Heart right ventricle (tissue), 16 donors: ENCODE results near the gene RBPMS2. TPM values are rescaled to one million over a fixed set of nuclear protein-coding genes. Genes with fewer than 3 reads are reported as not detected.
A peak's percentile ranks its signal among the peaks of the same experiment; 100 is the strongest.

ENCODE experiments used
- ATAC-seq, 8 donors: fragments of 200-7000 bp; cut with Tn5 transposase; one replicate each; pipeline ENCODE4 v1.9.1; 2020; ENCODE audit warnings: mild to moderate bottlenecking in 8 of 8, moderate library complexity in 8 of 8, moderate number of reproducible peaks in 1 of 8
- DNase-seq, 2 donors: peaks; one replicate each; pipeline ENCODE4 v3.0.0-alpha.2; 2020
- H3K27ac ChIP-seq, 10 donors: fragments of 200-600 bp; sonication (generic) in 2 of 10; one replicate each; pipeline versions ENCODE4 v1.5.0 to v1.8.0; 2020 to 2022; ENCODE audit warnings: mild to moderate bottlenecking in 3 of 10
- H3K27me3 ChIP-seq, 7 donors: fragments of 200-600 bp; one replicate each; pipeline ENCODE4 v1.8.0; 2021 to 2022; ENCODE audit warnings: mild to moderate bottlenecking in 2 of 7
- H3K36me3 ChIP-seq, 9 donors: fragments of 200-600 bp; sonication (generic) in 1 of 9; one replicate each; pipeline versions ENCODE4 v1.5.0 to v1.8.0; 2020 to 2022; ENCODE audit warnings: mild to moderate bottlenecking in 2 of 9
- H3K4me1 ChIP-seq, 9 donors: fragments of 200-600 bp; sonication (generic) in 1 of 9; one replicate each; pipeline versions ENCODE4 v1.5.0 to v1.8.0; 2020 to 2022; ENCODE audit warnings: mild to moderate bottlenecking in 4 of 9
- H3K4me3 ChIP-seq, 10 donors: fragments of 200-600 bp; sonication (generic) in 2 of 10; one replicate each; pipeline versions ENCODE4 v1.5.0 to v1.8.0; 2020 to 2022; ENCODE audit warnings: mild to moderate bottlenecking in 7 of 10, moderate library complexity in 2 of 10
- H3K9me3 ChIP-seq, 11 donors: fragments of 200-600 bp in 10 of 11; sonication (generic) in 2 of 11; one replicate each; pipeline versions ENCODE4 v1.5.0 to v1.8.0; 2013 to 2022; ENCODE audit warnings: mild to moderate bottlenecking in 2 of 11, control low read depth in 1 of 11, moderate library complexity in 1 of 11
- CTCF ChIP-seq, 9 donors: fragments of 200-600 bp; sonication (generic) in 2 of 9; IDR thresholded peaks; one replicate each; pipeline versions ENCODE4 v1.5.0 to v1.8.0; 2021 to 2022; ENCODE audit warnings: antibody characterized with exemption in 9 of 9, mild to moderate bottlenecking in 5 of 9, moderate library complexity in 1 of 9
- WGBS, 2 donors: extraction: QIAGEN DNeasy Blood & Tissue Kit; methylation state at CpG; one replicate each; pipeline ENCODE4 v1.1.7; 2013; ENCODE audit warnings: inconsistent platforms in 1 of 2; 5-methylcytosine and 5-hydroxymethylcytosine counted together
- intact Hi-C, 10 donors: fragments of 100-400 bp; cut with DNase I; formaldehyde crosslinking; loops; one replicate each; pipeline versions ENCODE4 v1.11.1 to v1.14.2; 2022
- polyA plus RNA-seq, 2 donors: library from polyadenylated mRNA; stranded (reverse); fragments of 200-250 nt; gene quantifications; one replicate each; pipeline ENCODE4 v1.2.3, GENCODE V29; 2013
- total RNA-seq, 10 donors: library from RNA; stranded (reverse); fragmentation: NEBNext Ultra II Directional in 3 of 10; extraction: Animal tissue kit (Norgen Biotek cat#: 25700) in 3 of 10; gene quantifications; one replicate each; pipeline versions ENCODE4 v1.2.1 to v1.2.4, GENCODE V29; 2021 to 2023
- donor health status: Arrhythmogenic right ventricular cardiomyopathy.
- donor health status: ischemic (EF 13 %, LVEDD 7.1; RV severe dilation, severe dysfunction).
- donor health status: healthy with polysubstance abuse.
- donor health status: DM: no; HTN: yes; CAD: no.
- donor health status: DM: no; HTN: no; CAD: no.
- donor health status: ischemic (EF 25% LVEDD 6.9; RV normal size, moderate dysfunction).
- donor health status: ischemic (EF 25% LVEDD 5.7; RV mildly dilated, moderate dysfunction).
- donor health status: healthy.
- donor health status: DM: yes; HTN: yes; CAD: no.
- donor health status: Ischemic cardiomyopathy.
- donor health status: ischemic (EF 35%, LVEDD 5.7; RV mildly dilated, moderate dysfunction).
- donor health status: nonischemic (EF 11% LVEDD 7.7; RV severe dilation, severe dysfunction).
- donor health status: DM: yes; HTN: yes; CAD: no.
- donor health status: PGD.
- donor health status: ischemic (EF 29% LVEDD 5.4; RV normal size, mild dysfunction).
- donor health status: nonischemic (EF 23%, LVEDD 6.1; RV moderate dilation, normal function).

Gene RBPMS2
- total and polyA plus RNA-seq, 12 donors: 177 to 310 (median 213) TPM

- H3K4me3 ChIP-seq: no peak overlapping the region
- DNase-seq: no peak
- H3K27ac ChIP-seq: peak overlapping the region; percentile 8 to 85 (median 70)
- H3K9me3 ChIP-seq: no peaks in the 10 kb centered on the region
- 79 to 82% methylated on average over 8 of the region's 8 CpGs for WGBS, 2 donors
- no peaks in the 10 kb centered on the region for H3K36me3 ChIP-seq
- peaks cover 3 to 84% (median 31%) of the 10 kb centered on the region in 9 donors for H3K4me1 ChIP-seq
- intact Hi-C loops: no loop called here
- no peak for TF ChIP-seq CTCF (IDR thresholded peaks at IDR 0.05)
- no peaks in the 10 kb centered on the region for H3K27me3 ChIP-seq
- ATAC-seq: peak; percentile 4 to 27 (median 12)
Measured at GRCh38 chr15:64762546-64762945, 12.8 kb downstream of the RBPMS2 start.

GRCh38 chr15:64761156-64761555 is 14.2 kb downstream of the RBPMS2 start:
- H3K4me3 ChIP-seq: no peak overlapping the region
- intact Hi-C loops: no loop called here
- peak overlapping the region in 8 of 10 donors; percentile 33 to 85 (median 71) for H3K27ac ChIP-seq
- no peak for TF ChIP-seq CTCF (IDR thresholded peaks at IDR 0.05)
- H3K9me3 ChIP-seq: no peaks in the 10 kb centered on the region
- 50 to 52% methylated on average over 11 of the region's 11 CpGs for WGBS, 2 donors
- peak in 1 of 2 donors; percentile 34 for DNase-seq
- H3K4me1 ChIP-seq: peaks cover 3 to 81% (median 29%) of the 10 kb centered on the region in 9 donors
- H3K36me3 ChIP-seq: no peaks in the 10 kb centered on the region
- H3K27me3 ChIP-seq: no peaks in the 10 kb centered on the region
- peak in 7 of 8 donors; percentile 20 to 65 (median 36) for ATAC-seq

GRCh38 chr15:64760056-64760455 is 15.3 kb downstream of the RBPMS2 start:
- no peak for TF ChIP-seq CTCF (IDR thresholded peaks at IDR 0.05)
- H3K36me3 ChIP-seq: no peaks in the 10 kb centered on the region
- WGBS, 2 donors: 75 to 83% methylated on average over 8 of the region's 8 CpGs
- peaks cover 3 to 88% (median 35%) of the 10 kb centered on the region in 9 donors for H3K4me1 ChIP-seq
- no peak overlapping the region for H3K4me3 ChIP-seq
- ATAC-seq: peak in 1 of 8 donors; percentile 6
- no peak for DNase-seq
- peak overlapping the region in 8 of 10 donors; percentile 33 to 85 (median 58) for H3K27ac ChIP-seq
- intact Hi-C loops: no loop called here
- no peaks in the 10 kb centered on the region for H3K9me3 ChIP-seq
- no peaks in the 10 kb centered on the region for H3K27me3 ChIP-seq

GRCh38 chr15:64755427-64755940 is 19.9 kb downstream of the RBPMS2 start:
- H3K36me3 ChIP-seq: no peaks in the 10 kb centered on the region
- peak overlapping the region in 9 of 10 donors; percentile 31 to 79 (median 60) for H3K27ac ChIP-seq
- DNase-seq (no peak), ATAC-seq (peak in 5 of 8 donors; percentile 5 to 55 (median 24))
- peaks cover 0 to 91% (median 37%) of the 10 kb centered on the region in 9 donors for H3K4me1 ChIP-seq
- 68 to 79% methylated on average over 10 of the region's 10 CpGs for WGBS, 2 donors
- H3K4me3 ChIP-seq: no peak overlapping the region
- no peaks in the 10 kb centered on the region for H3K9me3 ChIP-seq
- intact Hi-C loops: no loop called here
- H3K27me3 ChIP-seq: no peaks in the 10 kb centered on the region
- no peak for TF ChIP-seq CTCF (IDR thresholded peaks at IDR 0.05)
